Ovary (tissue), 3 donors: ENCODE data around the gene CCDC3.

ENCODE experiments used
- CTCF ChIP-seq, 3 donors: fragments of 450-650 bp in 2 of 3; fragments of 200-600 bp in 1 of 3; IDR thresholded peaks; one replicate each; pipeline versions ENCODE4 v1.5.1 to v1.8.0; 2016 to 2022; ENCODE audit warnings: antibody characterized with exemption in 3 of 3, mild to moderate bottlenecking in 1 of 3
- EP300 ChIP-seq: sonication (generic); formaldehyde crosslinking; IDR thresholded peaks from one replicate; pipeline ENCODE4 v1.6.1; 2017; ENCODE audit warnings: antibody characterized with exemption
- POLR2A ChIP-seq: fragments of 450-650 bp; IDR thresholded peaks from one replicate; pipeline ENCODE4 v1.6.1; 2017; ENCODE audit warnings: antibody characterized with exemption, mild to moderate bottlenecking, moderate library complexity
- donor health status: DM: no; HTN: no; CAD: no.

DNA sequence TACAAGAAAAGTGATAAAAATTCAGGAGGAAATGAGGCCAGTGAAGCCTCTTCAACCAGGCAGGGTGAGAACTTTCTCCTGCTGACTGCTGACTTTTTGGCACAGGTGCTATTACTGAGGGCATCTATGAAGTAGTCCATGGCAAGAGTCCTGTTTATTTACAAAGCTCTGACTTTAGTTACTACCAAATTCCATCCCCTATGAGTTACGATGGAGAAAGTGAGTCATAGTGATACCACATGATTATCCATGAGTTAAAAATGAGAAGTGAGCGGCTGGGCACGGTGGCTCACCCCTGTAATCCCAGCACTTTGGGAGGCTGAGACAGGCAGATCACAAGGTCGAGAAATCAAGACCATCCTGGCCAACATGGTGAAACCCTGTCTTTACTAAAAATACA, 19.9 kb downstream of the CCDC3 start:
- TF ChIP-seq CTCF (IDR thresholded peaks at IDR 0.05) (no peak), POLR2A (no peak), EP300 (no peak)
